Fibroblast of skin of scalp (primary cell): Measurements from ENCODE around the gene NRSN2.

Experiments
- DNase-seq: peaks from one replicate; pipeline ENCODE4 v3.0.0-alpha.2; 2013

The NRSN2 gene

GRCh38 chr20:397432-398237, 50.7 kb downstream of the NRSN2 start:
- DNase-seq: no peak

GRCh38 chr20:399182-399707, 52.3 kb downstream of the NRSN2 start:
- DNase-seq: no peak

- DNase-seq: no peak
Observed at GRCh38 chr20:400128-400453, 53.2 kb downstream of the NRSN2 start.

GRCh38 chr20:400454-401275, 53.8 kb downstream of the NRSN2 start:
- no peak for DNase-seq

- peak; percentile 74 for DNase-seq
Observed at GRCh38 chr20:401682-402495, 55.0 kb downstream of the NRSN2 start.

GRCh38 chr20:402496-402885, 55.6 kb downstream of the NRSN2 start:
- no peak for DNase-seq

- no peak for DNase-seq
Observed at GRCh38 chr20:402898-403581, 56.1 kb downstream of the NRSN2 start.

GRCh38 chr20:403582-403957, 56.7 kb downstream of the NRSN2 start:
- DNase-seq: no peak

- DNase-seq: no peak
Observed at GRCh38 chr20:404088-404487, 57.2 kb downstream of the NRSN2 start.
